GM12891 (cell line): ENCODE measurements around the gene ANGEL1.

Source experiments
- PAX5 ChIP-seq: IDR thresholded peaks from 2 replicates; pipeline ENCODE4 v1.6.1; 2011; ENCODE audit warnings: low read length, moderate library complexity, mild to moderate bottlenecking; ENCODE audit not compliant: insufficient read depth, severe bottlenecking
- POLR2A ChIP-seq: IDR thresholded peaks from 2 replicates; pipeline ENCODE4 v1.6.1; 2011; ENCODE audit warnings: low read depth, low read length, control low read depth
- POLR2AphosphoS5 ChIP-seq: IDR thresholded peaks from 2 replicates; pipeline ENCODE4 v1.6.1; 2011; ENCODE audit warnings: low read depth, low read length, control low read depth
- POU2F2 ChIP-seq: IDR thresholded peaks from 2 replicates; pipeline ENCODE4 v1.6.1; 2011; ENCODE audit warnings: low read depth, mild to moderate bottlenecking, control low read depth, low read length, moderate library complexity
- SPI1 ChIP-seq: IDR thresholded peaks from 2 replicates; pipeline ENCODE4 v1.6.1; 2011; ENCODE audit warnings: low read depth, low read length, control low read depth
- TAF1 ChIP-seq: IDR thresholded peaks from 2 replicates; pipeline ENCODE4 v1.6.1; 2011; ENCODE audit warnings: low read depth, low read length, control low read depth

DNA sequence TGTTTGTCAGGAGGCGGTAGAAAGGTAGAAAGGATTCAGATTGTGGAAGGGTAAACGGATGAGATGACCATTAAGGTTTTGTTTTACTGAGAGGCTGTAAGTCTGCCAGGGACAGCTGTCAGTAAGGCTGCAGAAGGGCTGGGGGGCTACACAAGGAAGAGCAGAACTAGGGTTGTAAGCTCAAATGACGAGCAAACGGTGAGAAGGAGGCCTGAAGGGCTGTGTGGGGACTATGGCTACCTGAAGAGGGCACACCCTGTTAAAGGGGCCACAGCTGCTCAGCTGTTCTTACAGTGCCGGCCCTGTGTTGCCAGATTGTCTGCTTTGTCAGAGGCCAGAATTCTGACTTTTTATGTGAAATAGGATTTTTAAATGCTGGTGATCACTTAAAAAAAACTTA lies 32.3 kb downstream of the ANGEL1 start:
- TF ChIP-seq POLR2AphosphoS5 (no peak), POLR2A (no peak), TAF1 (no peak), PAX5 (no peak), POU2F2 (no peak), SPI1 (no peak)
